ENCODE data around the gene ALG10. TPM values are rescaled to one million over a fixed set of nuclear protein-coding genes. Genes with fewer than 3 reads are reported as not detected.

ALG10 gene, protein sequence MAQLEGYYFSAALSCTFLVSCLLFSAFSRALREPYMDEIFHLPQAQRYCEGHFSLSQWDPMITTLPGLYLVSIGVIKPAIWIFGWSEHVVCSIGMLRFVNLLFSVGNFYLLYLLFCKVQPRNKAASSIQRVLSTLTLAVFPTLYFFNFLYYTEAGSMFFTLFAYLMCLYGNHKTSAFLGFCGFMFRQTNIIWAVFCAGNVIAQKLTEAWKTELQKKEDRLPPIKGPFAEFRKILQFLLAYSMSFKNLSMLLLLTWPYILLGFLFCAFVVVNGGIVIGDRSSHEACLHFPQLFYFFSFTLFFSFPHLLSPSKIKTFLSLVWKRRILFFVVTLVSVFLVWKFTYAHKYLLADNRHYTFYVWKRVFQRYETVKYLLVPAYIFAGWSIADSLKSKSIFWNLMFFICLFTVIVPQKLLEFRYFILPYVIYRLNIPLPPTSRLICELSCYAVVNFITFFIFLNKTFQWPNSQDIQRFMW
- total RNA-seq: 1 to 10 TPM; 7.6 to 8.9 (median 8.5) TPM

DNA sequence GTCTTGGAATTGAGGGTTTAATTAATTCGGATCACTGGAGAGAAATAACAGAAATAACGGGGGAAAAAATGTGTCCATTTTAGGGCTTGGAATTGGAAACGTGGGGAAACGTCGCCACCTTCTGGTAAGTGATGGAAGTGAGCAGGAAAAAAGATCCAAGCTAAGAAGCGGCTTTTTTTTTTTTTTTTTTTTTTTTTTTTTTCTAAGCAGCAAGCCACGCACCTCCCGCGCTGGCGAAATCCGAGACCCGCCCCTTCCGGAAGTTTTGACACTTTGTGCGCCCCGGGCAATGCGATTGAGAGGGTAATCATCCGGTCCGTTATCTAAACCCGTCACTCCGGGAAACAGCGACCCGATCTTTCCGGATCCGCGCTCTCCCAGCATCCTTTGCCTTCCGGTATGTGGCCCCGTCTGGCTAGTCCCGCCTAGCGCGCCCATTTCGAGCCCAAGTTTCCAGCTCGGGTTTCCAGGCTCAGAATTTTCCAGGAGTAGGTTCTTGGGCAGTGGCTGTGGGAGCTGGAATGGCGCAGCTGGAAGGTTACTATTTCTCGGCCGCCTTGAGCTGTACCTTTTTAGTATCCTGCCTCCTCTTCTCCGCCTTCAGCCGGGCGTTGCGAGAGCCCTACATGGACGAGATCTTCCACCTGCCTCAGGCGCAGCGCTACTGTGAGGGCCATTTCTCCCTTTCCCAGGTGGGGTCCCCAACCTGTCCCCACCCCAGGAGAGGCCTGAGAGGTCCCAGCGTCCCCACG is at the start of gene ALG10:
Gene ALG10, plus strand, starts transcription at position 418 of the 752 bp plus-strand sequence. Its CDS starts 104 bp downstream, at position 522.
- TF ChIP-seq, protein P1, sequence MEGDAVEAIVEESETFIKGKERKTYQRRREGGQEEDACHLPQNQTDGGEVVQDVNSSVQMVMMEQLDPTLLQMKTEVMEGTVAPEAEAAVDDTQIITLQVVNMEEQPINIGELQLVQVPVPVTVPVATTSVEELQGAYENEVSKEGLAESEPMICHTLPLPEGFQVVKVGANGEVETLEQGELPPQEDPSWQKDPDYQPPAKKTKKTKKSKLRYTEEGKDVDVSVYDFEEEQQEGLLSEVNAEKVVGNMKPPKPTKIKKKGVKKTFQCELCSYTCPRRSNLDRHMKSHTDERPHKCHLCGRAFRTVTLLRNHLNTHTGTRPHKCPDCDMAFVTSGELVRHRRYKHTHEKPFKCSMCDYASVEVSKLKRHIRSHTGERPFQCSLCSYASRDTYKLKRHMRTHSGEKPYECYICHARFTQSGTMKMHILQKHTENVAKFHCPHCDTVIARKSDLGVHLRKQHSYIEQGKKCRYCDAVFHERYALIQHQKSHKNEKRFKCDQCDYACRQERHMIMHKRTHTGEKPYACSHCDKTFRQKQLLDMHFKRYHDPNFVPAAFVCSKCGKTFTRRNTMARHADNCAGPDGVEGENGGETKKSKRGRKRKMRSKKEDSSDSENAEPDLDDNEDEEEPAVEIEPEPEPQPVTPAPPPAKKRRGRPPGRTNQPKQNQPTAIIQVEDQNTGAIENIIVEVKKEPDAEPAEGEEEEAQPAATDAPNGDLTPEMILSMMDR (IDR thresholded peaks at IDR 0.05; ENCODE audit: low read depth): no peak

DNA sequence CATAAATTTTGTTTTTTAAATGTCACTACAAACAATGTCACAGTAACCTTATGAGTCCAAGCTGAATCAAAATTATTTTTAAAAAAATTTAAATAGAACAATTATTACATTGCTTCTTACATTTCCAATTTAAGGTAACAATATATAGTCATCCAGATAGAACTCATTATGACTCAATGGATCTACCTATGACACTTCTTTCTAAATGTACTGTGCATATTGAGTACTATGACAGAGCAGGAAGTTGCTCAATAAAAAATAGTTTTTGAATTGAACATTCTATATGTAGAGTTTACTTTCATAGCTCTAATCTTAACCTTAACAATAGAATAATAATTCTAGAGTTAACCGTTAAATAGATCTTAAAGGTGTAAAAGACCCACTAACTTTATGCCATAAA is 44.4 kb upstream of the ALG10 start:
- TF ChIP-seq, protein P1 (IDR thresholded peaks at IDR 0.05; ENCODE audit: low read depth): no peak

DNA sequence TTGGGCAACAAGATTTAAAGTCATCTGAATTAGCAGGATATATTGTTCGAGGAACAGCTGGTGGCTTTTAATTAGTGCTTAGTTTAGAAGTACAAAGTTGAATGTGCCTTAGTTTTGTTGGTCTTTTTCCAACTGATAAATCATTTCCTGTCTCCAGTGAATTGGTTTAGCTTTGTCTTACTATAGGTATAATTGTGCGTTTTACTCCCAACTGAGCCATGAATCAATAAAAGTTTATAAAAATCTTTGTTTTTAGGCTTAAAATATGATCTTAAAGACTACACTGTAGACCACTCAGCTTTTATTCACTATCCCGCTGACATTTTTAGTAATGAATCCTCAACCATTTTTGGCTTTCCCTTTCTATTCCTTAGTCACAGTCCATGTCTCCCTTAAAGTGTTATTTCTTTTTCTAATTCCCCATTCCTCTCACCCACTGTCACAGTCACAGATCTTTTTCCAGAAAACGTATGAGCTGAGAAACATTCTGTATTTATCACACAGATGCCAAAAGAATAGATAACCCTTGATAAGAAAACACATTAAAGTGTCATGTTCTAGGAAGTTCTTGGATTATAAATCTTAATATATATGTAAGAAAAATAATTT is 34.0 kb upstream of the ALG10 start:
- TF ChIP-seq, protein P1 (IDR thresholded peaks at IDR 0.05; ENCODE audit: low read depth): no peak

DNA sequence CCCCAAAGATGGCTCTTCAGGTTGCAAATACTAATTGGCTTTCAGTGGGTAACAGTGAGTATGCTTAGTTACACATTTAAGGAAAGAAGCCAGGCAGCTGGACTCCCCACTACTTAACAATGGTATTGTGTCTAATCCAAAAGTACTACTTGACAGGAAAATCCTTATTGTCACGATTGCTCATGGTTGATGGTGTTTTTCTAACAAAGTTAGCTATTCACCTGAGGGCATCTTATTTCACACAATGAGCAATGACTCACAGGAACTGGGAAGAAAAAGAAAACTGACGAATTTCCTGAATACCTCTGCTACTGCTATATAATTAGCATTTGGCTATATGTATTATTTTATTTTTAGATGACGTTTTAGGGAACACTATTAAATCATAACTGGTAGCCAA is 33.4 kb upstream of the ALG10 start:
- TF ChIP-seq, protein P1 (IDR thresholded peaks at IDR 0.05; ENCODE audit: low read depth): no peak

DNA sequence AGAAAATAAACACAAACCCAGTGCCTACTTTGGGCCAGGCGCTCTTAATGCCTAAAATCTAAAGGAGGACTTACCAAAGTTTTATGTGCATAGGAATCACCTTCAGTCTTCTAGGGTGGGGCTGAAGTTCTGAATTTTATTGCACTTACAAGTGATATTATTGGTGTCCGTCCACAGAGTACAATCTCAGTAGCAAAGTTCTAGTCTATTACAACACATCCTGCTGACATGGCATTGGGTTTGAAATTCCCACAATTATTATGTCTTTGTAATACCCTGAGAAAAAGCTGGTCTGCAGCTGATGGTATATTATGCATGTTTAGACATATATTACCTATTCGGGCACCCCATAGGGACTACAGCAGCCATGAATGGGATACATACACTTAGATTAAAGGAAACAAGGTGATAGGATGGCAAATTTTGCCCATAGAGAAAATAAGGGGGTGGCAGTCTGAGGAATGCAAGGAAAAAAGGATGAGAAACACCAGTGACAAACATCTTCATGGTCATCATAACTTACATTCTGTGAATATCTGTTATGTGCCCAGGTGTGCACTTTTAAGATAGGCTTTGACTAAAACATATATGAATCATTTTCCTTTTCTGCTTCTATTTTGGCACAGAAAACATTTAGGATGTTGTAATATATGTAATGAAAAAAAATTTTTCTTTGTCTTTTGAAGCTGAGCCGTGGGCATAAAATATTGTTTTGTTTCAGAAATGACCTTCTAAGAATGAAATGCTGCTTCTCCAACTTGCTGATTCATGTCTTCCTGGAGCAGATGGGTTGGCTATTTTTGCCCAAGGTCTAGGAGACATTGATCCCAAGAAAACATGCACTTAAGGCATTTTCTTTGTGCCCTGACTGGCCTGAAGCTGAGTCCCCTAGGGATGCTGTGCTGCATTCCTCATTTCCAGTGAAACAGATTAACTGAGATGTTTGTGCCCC is 27.2 kb upstream of the ALG10 start:
- TF ChIP-seq, protein P1 (IDR thresholded peaks at IDR 0.05; ENCODE audit: low read depth): no peak

DNA sequence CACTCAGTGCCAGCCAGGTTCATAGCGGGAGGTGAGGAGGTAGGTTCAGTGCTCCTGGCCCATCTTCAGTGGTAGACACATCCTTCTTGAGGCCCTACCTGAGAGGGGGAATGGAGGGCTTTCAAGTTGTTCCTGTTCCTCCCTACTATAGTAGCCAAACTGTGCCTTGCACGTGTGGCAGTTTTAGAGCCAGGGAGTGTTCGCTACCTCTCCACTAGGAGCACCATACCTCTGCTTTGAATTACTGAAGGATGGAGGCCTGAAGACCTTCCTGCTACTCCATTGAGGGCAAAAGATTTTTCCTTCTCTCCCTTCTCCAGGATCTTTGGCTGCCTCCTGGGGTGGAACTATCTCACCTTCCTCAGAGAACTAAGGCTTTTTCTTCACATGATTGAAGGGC is 5.9 kb upstream of the ALG10 start:
- TF ChIP-seq, protein P1 (IDR thresholded peaks at IDR 0.05; ENCODE audit: low read depth): no peak
